ENCODE measurements around the gene FAM90A26. TPM values are rescaled to one million over a fixed set of nuclear protein-coding genes. Genes with fewer than 3 reads are reported as not detected.

Gene FAM90A26
- not detected for total RNA-seq

DNA sequence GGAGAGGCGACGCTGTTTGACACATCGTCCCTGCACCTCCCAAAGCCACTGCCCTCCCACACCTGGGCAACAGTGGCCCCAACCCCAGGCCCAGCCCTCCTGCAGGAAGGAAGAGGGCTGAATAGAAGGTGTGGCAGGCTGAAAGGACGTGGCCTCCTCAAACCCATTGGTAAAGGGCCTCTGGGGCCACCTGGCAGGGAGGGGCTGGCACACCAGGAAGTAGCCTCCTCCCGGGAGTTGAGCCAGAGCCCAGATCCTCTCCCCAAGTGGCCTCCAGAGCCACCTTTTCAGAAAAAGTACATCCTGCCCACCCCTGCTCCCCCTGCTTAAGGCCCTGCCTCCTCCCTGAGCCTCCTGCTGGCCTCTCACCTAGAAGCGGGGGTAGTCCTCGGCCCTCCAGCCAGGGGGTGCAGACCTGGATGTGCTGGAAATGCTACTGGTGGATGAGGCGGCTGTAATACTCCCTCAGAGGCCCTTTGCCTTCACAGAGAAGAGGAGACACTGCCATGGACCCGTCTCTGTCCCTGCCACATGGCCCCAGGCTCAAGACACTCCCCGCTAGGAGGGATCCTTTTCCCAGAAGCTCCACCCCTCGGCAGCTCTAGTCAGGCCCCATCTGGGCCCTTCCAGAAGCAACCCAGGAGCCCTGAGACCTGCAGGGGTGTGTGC lies at the start of gene FAM90A26:
FAM90A26 (plus strand) TSS at position 619 of the 669 bp plus-strand sequence. CDS start 2,764 bp downstream, outside the sequence.

GRCh38 chr4:9210357-9210756 lies 40.1 kb downstream of the FAM90A26 start, which contains the start of gene USP17L10:
TSS of gene USP17L10 (plus strand) at chr4:9210657. CDS start at chr4:9210657, 0 bp downstream.

GRCh38 chr4:9215105-9215504 lies 44.9 kb downstream of the FAM90A26 start, which contains the start of gene USP17L11:
TSS of gene USP17L11 (plus strand) at chr4:9215405. CDS start at chr4:9215405, 0 bp downstream.

DNA sequence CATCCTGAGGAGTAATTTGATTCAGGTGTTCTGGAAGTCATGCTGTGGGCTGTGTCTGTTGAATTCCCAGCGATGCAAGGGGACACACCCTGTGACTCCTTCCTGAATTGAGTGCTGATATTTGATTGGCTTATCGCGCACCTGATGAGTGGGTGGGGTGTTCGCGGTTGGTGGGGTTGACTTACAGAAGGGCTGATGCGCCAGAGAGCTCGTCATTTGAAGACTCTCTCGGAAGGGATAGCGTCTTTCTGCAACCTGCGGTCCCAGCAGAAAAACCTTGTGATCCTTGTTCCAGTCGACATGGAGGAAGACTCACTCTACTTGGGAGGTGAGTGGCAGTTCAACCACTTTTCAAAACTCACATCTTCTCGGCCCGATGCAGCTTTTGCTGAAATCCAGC lies 49.6 kb downstream of the FAM90A26 start, which contains the start of gene USP17L12:
USP17L12 (plus strand) TSS at position 301 of the 400 bp plus-strand sequence; CDS start at position 301, 0 bp downstream.

DNA sequence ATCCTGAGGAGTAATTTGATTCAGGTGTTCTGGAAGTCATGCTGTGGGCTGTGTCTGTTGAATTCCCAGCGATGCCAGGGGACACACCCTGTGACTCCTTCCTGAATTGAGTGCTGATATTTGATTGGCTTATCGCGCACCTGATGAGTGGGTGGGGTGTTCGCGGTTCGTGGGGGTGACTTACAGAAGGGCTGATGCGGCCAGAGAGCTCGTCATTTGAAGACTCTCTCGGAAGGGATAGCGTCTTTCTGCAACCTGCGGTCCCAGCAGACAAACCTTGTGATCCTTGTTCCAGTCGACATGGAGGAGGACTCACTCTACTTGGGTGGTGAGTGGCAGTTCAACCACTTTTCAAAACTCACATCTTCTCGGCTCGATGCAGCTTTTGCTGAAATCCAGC lies 54.4 kb downstream of the FAM90A26 start, which contains the start of gene USP17L13:
USP17L13 (plus strand) TSS at position 301 of the 400 bp plus-strand sequence; CDS start at position 301, 0 bp downstream.

Other genes with a start within 250 kb of the FAM90A26 start
- gene USP17L10, start 40.2 kb downstream of the FAM90A26 start, total RNA-seq, result not detected
- gene USP17L11, start 45.0 kb downstream of the FAM90A26 start, total RNA-seq, result not detected
- not detected for gene USP17L12, start 49.7 kb downstream of the FAM90A26 start, total RNA-seq
- not detected for gene USP17L13, start 54.5 kb downstream of the FAM90A26 start, total RNA-seq
- not detected for gene USP17L15, start 64.0 kb downstream of the FAM90A26 start, total RNA-seq
- not detected for gene USP17L17, start 73.5 kb downstream of the FAM90A26 start, total RNA-seq
- gene USP17L18, start 78.2 kb downstream of the FAM90A26 start, total RNA-seq, result not detected
- not detected for gene USP17L19, start 83.0 kb downstream of the FAM90A26 start, total RNA-seq
- not detected for gene USP17L20, start 87.7 kb downstream of the FAM90A26 start, total RNA-seq
- gene USP17L21, start 92.5 kb downstream of the FAM90A26 start, total RNA-seq, result not detected
- gene USP17L22, start 97.2 kb downstream of the FAM90A26 start, total RNA-seq, result not detected
- not detected for gene USP17L24, start 154.8 kb downstream of the FAM90A26 start, total RNA-seq
- not detected for gene USP17L25, start 159.5 kb downstream of the FAM90A26 start, total RNA-seq
- not detected for gene USP17L26, start 164.2 kb downstream of the FAM90A26 start, total RNA-seq
- not detected for gene USP17L5, start 169.0 kb downstream of the FAM90A26 start, total RNA-seq
- not detected for gene USP17L27, start 173.7 kb downstream of the FAM90A26 start, total RNA-seq
- gene USP17L28, start 178.5 kb downstream of the FAM90A26 start, total RNA-seq, result not detected
- not detected for gene USP17L29, start 183.2 kb downstream of the FAM90A26 start, total RNA-seq
- gene USP17L30, start 192.7 kb downstream of the FAM90A26 start, total RNA-seq, result not detected

Measured in metanephros (tissue), 1 donor.